ENCODE data around the gene PEX10.
A peak's percentile ranks its signal among the peaks of the same experiment; 100 is the strongest.

The PEX10 gene

GRCh38 chr1:2386636-2387611, 25.4 kb downstream of the PEX10 start:
- no peak for DNase-seq (ENCODE audit: low spot score)

- no peak for DNase-seq (ENCODE audit: low spot score)
Measured at GRCh38 chr1:2385606-2386280, 26.6 kb downstream of the PEX10 start.

- no peak for DNase-seq (ENCODE audit: low spot score)
Measured at GRCh38 chr1:2384941-2385481, 27.4 kb downstream of the PEX10 start.

GRCh38 chr1:2384130-2384860, 28.1 kb downstream of the PEX10 start:
- no peak for DNase-seq (ENCODE audit: low spot score)

- no peak for DNase-seq (ENCODE audit: low spot score)
Measured at GRCh38 chr1:2383576-2383975, 28.8 kb downstream of the PEX10 start.

- peak; percentile 73 for DNase-seq (ENCODE audit: low spot score)
Measured at GRCh38 chr1:2382621-2383361, 29.6 kb downstream of the PEX10 start.

- peak; percentile 98 for DNase-seq (ENCODE audit: low spot score)
Measured at GRCh38 chr1:2381741-2382620, 30.4 kb downstream of the PEX10 start.

- DNase-seq (ENCODE audit: low spot score), result no peak
Measured at GRCh38 chr1:2380816-2381591, 31.4 kb downstream of the PEX10 start.

GRCh38 chr1:2379733-2380404, 32.5 kb downstream of the PEX10 start:
- no peak for DNase-seq (ENCODE audit: low spot score)

- DNase-seq (ENCODE audit: low spot score), result no peak
Measured at GRCh38 chr1:2378956-2379732, 33.2 kb downstream of the PEX10 start.

- DNase-seq (ENCODE audit: low spot score), result no peak
Measured at GRCh38 chr1:2378441-2378851, 33.9 kb downstream of the PEX10 start.

- DNase-seq (ENCODE audit: low spot score), result no peak
Measured at GRCh38 chr1:2377751-2378440, 34.5 kb downstream of the PEX10 start.

- DNase-seq (ENCODE audit: low spot score), result no peak
Measured at GRCh38 chr1:2376931-2377672, 35.3 kb downstream of the PEX10 start.

GRCh38 chr1:2376261-2376741, 36.1 kb downstream of the PEX10 start:
- DNase-seq (ENCODE audit: low spot score), result no peak

- no peak for DNase-seq (ENCODE audit: low spot score)
Measured at GRCh38 chr1:2375923-2376260, 36.5 kb downstream of the PEX10 start.

- DNase-seq (ENCODE audit: low spot score), result no peak
Measured at GRCh38 chr1:2375246-2375922, 37.0 kb downstream of the PEX10 start.
